Osteocyte (in vitro differentiated cells): ENCODE results near the gene FUT8. TPM values are rescaled to one million over a fixed set of nuclear protein-coding genes. Genes with fewer than 3 reads are reported as not detected.

Experiments
- DNase-seq: peaks from one replicate; pipeline ENCODE4 v3.0.0; 2021; ENCODE audit warnings: mixed read lengths; ENCODE audit not compliant: unreplicated experiment; ENCODE audit errors: extremely low spot score
- H3K27ac Mint-ChIP-seq: one replicate; pipeline ENCODE4 v1.8.0; 2021; ENCODE audit warnings: mild to moderate bottlenecking, mixed read lengths; ENCODE audit not compliant: unreplicated experiment
- H3K27me3 Mint-ChIP-seq: one replicate; pipeline ENCODE4 v1.8.0; 2021; ENCODE audit warnings: mixed read lengths; ENCODE audit not compliant: unreplicated experiment
- H3K36me3 Mint-ChIP-seq: one replicate; pipeline ENCODE4 v1.8.0; 2021; ENCODE audit warnings: mixed read lengths; ENCODE audit not compliant: unreplicated experiment
- H3K4me1 Mint-ChIP-seq: one replicate; pipeline ENCODE4 v1.8.0; 2021; ENCODE audit warnings: mixed read lengths; ENCODE audit not compliant: unreplicated experiment
- H3K4me3 Mint-ChIP-seq: one replicate; pipeline ENCODE4 v1.8.0; 2021; ENCODE audit warnings: mild to moderate bottlenecking, moderate library complexity, mixed read lengths; ENCODE audit not compliant: unreplicated experiment
- H3K9me3 Mint-ChIP-seq: one replicate; pipeline ENCODE4 v1.8.0; 2021; ENCODE audit warnings: mixed read lengths; ENCODE audit not compliant: unreplicated experiment
- CTCF ChIP-seq: fragments of 200-600 bp; sonication (generic); IDR thresholded peaks from 2 replicates; pipeline ENCODE4 v1.5.0; 2021; ENCODE audit warnings: antibody characterized with exemption, mild to moderate bottlenecking, moderate library complexity
- total RNA-seq: library from RNA; stranded (reverse); gene quantifications from 2 replicates; pipeline ENCODE4 v1.2.1, GENCODE V29; 2021

The FUT8 gene
- total RNA-seq, 1 donor from 2014 or later, result 35.5 TPM

DNA sequence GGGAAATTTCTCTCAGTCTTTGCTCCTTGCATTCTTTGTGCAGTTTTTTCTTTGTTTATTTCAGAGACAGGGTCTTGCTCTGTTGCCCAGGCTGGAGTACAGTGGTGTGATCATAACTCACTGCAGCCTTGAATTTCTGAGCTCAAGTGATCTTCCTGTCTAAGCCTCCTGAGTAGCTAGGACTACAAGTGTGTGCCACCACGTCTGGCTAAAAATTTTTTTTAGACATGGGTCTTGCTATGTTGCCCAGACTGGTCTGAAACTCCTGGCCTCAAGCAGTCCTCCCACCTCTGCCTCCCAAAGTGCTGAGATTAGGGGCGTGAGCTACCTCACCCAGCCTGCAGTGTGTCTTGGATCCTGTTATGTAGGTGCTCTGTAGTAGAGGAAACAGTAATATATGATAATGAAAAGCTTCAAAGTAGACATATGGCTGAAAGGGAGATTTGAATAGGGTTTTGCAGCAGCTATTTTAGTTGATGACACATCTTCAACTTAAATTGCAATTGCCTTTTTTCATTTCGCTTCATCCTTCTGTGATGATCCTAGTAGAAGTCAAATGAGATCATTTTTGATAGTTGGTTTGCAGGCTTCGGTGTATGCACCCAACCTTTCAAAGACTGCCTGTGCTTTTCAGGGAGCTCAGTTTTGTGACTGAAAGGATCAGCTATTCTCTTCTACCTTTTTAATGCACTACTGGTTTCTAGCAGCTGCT is 75.4 kb downstream of the FUT8 start:
- Mint-ChIP-seq H3K9me3 (no peaks in the 10 kb centered on the region), H3K27ac (no peak overlapping the region), H3K27me3 (no peaks in the 10 kb centered on the region), H3K4me3 (no peak overlapping the region), H3K36me3 (peaks cover 2% of the 10 kb centered on the region), H3K4me1 (no peaks in the 10 kb centered on the region)
- no peak for DNase-seq
- no peak for TF ChIP-seq CTCF

GRCh38 chr14:65491274-65491673 is 78.7 kb downstream of the FUT8 start:
- no peaks in the 10 kb centered on the region for H3K27me3 Mint-ChIP-seq
- TF ChIP-seq CTCF, result no peak
- H3K4me3 Mint-ChIP-seq, result no peak overlapping the region
- H3K27ac Mint-ChIP-seq, result no peak overlapping the region
- H3K9me3 Mint-ChIP-seq, result no peaks in the 10 kb centered on the region
- no peaks in the 10 kb centered on the region for H3K4me1 Mint-ChIP-seq
- peaks cover 2% of the 10 kb centered on the region for H3K36me3 Mint-ChIP-seq
- no peak for DNase-seq

DNA sequence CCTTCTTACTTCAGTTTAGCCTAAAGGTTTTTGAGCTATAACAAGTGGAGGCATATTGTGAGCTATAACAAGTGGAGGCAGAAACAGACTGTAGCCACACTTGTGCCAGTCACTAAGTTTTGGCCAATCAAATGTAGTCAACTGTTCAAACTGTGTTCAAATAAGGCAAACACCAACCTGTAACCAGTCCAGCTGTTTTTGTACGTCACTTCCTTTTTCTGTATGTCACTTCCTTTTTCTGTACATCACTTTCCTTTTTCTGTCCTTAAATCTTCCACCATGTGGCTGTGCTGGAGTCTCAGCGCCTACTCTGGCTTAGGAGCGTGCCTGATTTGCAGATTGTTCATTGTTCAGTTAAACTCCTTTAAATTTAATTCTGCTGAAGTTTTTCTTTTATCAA is 79.7 kb downstream of the FUT8 start:
- no peak overlapping the region for H3K4me3 Mint-ChIP-seq
- no peaks in the 10 kb centered on the region for H3K27me3 Mint-ChIP-seq
- H3K36me3 Mint-ChIP-seq, result peaks cover 4% of the 10 kb centered on the region
- DNase-seq, result no peak
- H3K27ac Mint-ChIP-seq, result no peak overlapping the region
- peaks cover 3% of the 10 kb centered on the region for H3K9me3 Mint-ChIP-seq
- no peak for TF ChIP-seq CTCF
- no peaks in the 10 kb centered on the region for H3K4me1 Mint-ChIP-seq

DNA sequence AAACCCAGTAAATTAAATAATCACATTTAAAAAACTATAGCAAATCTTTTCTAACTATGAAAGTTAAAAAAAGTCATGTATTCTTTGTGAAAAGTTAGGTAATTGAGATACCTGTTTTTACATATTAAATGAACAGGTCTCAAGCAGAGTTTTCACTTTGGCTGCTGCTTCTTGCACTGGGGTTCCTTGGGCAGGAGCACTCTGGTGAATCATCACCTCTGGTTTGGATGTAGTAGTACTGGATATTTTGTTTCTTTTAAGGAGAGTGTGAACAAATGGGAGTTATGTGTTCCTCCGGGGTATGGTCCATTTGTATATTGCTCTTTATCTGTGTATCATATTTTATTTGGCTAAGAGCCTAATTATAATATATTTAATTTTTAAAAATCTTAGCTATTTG is 82.7 kb downstream of the FUT8 start:
- Mint-ChIP-seq H3K9me3 (peaks cover 3% of the 10 kb centered on the region), H3K4me3 (no peak overlapping the region), H3K27ac (no peak overlapping the region), H3K27me3 (no peaks in the 10 kb centered on the region), H3K36me3 (peaks cover 2% of the 10 kb centered on the region), H3K4me1 (no peaks in the 10 kb centered on the region)
- no peak for TF ChIP-seq CTCF
- no peak for DNase-seq

DNA sequence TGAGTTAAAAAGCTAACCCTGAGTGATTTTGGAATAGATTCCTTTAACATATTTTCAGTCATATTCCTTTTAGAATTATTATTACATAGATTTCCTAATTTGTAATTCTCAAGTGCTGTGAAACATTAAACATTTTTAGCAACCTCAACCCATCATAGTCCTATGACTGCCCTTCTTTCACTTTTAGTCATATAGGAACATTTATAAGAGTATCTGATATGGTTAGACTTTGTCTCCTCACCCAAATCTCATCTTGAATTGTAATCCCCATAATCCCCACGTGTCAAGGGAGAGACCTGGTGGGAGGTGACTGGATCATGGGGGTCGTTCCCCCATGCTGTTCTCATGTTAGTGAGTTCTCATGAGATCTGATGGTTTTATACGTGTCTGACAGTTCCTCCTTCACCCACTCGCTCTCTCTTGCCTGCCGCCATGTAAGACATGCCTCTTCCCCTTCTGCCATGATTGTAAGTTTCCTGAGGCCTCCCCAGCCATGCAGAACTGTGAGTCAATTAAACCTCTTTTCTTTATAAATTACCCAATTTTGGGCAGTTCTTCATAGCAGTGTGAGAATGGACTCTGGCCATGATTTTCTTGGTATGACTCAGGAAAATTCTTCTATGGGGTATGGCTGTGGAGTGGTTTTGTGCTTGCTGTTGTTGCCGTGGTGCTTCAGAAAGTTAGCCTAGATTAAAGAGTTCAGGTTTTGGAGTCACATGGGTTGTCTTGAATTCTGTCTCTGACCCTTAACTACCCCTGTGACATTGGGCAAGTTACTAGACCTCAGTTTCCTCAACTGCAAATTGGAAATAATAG is 83.9 kb downstream of the FUT8 start:
- DNase-seq, result no peak
- H3K4me1 Mint-ChIP-seq, result no peaks in the 10 kb centered on the region
- TF ChIP-seq CTCF, result no peak
- H3K27ac Mint-ChIP-seq, result no peak overlapping the region
- H3K36me3 Mint-ChIP-seq, result peaks cover 2% of the 10 kb centered on the region
- H3K4me3 Mint-ChIP-seq, result no peak overlapping the region
- peaks cover 3% of the 10 kb centered on the region for H3K9me3 Mint-ChIP-seq
- no peaks in the 10 kb centered on the region for H3K27me3 Mint-ChIP-seq
